ENCODE results near the gene COL5A1. TPM values are rescaled to one million over a fixed set of nuclear protein-coding genes. Genes with fewer than 3 reads are reported as not detected.
"Not testable (repeated sequence)": the region's sequence is repeated elsewhere in the genome, so short reads cannot be mapped to it uniquely, and the experiment has no call there.

COL5A1 gene
- total RNA-seq, 4 donors from 2014 or later: 4.0 to 12.8 (median 6.3) TPM

DNA sequence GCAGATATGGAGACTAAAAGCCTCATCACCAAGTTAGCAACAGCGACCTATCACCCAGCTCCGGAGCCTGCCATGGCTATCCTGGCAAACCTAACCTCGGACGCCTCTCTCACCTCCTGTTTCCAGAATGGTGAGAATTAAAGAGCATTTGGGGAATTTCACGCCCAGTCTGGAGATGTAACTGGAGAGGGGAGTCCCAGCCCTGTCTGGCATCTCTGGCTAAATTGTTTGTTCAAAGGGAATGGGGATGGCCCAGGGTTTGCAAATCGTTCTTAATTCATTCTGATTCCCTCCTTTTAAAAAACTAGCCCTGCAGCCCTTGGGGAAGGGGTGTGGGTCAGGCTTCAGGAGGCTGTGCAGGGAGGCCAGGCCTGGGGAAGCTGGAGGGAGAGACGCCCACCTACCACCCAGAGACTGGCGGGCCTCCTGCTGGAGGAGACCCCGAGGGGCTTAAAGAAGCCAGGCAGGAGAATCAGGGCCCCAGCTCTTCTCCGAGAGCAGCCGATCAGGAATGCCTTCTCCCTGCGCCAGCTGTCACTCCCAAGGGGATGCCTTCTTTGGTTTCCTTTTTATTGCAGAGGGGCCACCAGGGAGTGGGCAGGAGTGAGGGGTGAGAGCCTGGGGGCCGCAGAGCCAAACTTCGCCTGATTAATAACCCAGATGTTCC is 964 bp upstream of the COL5A1 start:
- peak overlapping the region; percentile 41 to 77 (median 60) for H3K4me3 ChIP-seq
- peaks cover 0 to 73% (median 0%) of the 10 kb centered on the region in 4 donors for H3K27me3 ChIP-seq
- peaks cover 21 to 49% (median 26%) of the 10 kb centered on the region in 3 donors for H3K4me1 ChIP-seq
- H3K27ac ChIP-seq: peak overlapping the region; percentile 74 to 94 (median 85)
- DNase-seq: no peak
- no peaks in the 10 kb centered on the region for H3K36me3 ChIP-seq
- intact Hi-C loops (cut with DNase I): no loop called here
- 61 to 89% methylated on average over 5 to 8 of the region's 14 CpGs for WGBS, 2 donors
- TF ChIP-seq POLR2A (IDR thresholded peaks at IDR 0.05): no peak
- TF ChIP-seq, protein P1, sequence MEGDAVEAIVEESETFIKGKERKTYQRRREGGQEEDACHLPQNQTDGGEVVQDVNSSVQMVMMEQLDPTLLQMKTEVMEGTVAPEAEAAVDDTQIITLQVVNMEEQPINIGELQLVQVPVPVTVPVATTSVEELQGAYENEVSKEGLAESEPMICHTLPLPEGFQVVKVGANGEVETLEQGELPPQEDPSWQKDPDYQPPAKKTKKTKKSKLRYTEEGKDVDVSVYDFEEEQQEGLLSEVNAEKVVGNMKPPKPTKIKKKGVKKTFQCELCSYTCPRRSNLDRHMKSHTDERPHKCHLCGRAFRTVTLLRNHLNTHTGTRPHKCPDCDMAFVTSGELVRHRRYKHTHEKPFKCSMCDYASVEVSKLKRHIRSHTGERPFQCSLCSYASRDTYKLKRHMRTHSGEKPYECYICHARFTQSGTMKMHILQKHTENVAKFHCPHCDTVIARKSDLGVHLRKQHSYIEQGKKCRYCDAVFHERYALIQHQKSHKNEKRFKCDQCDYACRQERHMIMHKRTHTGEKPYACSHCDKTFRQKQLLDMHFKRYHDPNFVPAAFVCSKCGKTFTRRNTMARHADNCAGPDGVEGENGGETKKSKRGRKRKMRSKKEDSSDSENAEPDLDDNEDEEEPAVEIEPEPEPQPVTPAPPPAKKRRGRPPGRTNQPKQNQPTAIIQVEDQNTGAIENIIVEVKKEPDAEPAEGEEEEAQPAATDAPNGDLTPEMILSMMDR (IDR thresholded peaks at IDR 0.05): no peak
- no peaks in the 10 kb centered on the region for H3K9me3 ChIP-seq

GRCh38 chr9:134641990-134642384 is 384 bp downstream of the COL5A1 start:
- peaks cover 33 to 62% (median 39%) of the 10 kb centered on the region in 3 donors for H3K4me1 ChIP-seq
- TF ChIP-seq, protein P1 (IDR thresholded peaks at IDR 0.05): no peak
- TF ChIP-seq POLR2A (IDR thresholded peaks at IDR 0.05): no peak
- H3K27me3 ChIP-seq: peaks cover 0 to 76% (median 0%) of the 10 kb centered on the region in 4 donors
- H3K4me3 ChIP-seq: peak overlapping the region; percentile 41 to 77 (median 60)
- no peaks in the 10 kb centered on the region for H3K9me3 ChIP-seq
- intact Hi-C loops (cut with DNase I): no loop called here
- peak overlapping the region; percentile 68 to 94 (median 84) for H3K27ac ChIP-seq
- 0% methylated on average over 3 of the region's 58 CpGs; no CpG with 5 or more reads in 1 of the 2 donors for WGBS, 2 donors
- DNase-seq: no peak
- no peaks in the 10 kb centered on the region for H3K36me3 ChIP-seq

DNA sequence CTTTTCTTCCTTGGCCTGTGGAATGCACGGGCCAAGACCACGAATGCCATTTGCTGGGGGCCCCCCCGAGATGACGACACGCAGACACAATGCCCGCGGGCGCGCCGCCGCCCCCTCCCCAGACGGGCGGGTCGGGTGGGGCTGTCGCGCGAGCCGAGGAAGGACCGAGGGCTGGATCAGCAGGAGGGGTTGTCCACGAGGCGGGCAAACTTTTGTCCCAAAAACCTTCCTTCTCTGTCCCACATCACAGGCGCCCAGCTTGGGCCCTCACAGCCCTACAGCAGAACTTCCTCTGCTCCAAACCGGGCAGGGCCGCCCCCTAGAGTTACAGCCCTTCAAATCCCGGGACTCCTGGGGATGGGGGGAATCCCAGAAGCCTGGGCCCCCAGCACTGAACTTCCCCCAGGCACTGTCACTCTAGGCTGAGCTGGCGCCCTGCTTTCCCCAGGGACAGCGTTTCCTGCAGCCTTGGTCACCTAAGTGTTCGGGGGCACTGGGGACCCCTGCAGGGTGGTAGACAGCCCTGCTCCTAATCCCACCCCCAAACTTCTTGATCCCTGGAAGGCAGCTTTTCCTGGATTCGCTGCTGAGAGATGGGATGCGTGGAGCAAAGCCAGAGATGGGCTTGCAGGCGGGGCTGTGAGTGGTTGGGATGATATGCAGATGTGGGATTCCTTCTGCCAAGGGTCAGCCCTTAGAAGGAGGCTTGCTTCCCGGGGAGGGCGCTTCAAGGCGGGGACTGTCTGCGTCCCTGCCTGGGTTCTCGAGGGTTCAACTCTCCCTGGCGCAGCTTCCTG is 980 bp downstream of the COL5A1 start:
- intact Hi-C loops (cut with DNase I): no loop called here
- 0 to 9% methylated on average over 2 to 6 of the region's 37 CpGs for WGBS, 2 donors
- TF ChIP-seq, protein P1 (IDR thresholded peaks at IDR 0.05): no peak
- TF ChIP-seq POLR2A (IDR thresholded peaks at IDR 0.05): no peak
- peaks cover 39 to 68% (median 41%) of the 10 kb centered on the region in 3 donors for H3K4me1 ChIP-seq
- peak overlapping the region; percentile 68 to 94 (median 84) for H3K27ac ChIP-seq
- H3K36me3 ChIP-seq: no peaks in the 10 kb centered on the region
- H3K4me3 ChIP-seq: peak overlapping the region; percentile 41 to 77 (median 60)
- no peak for DNase-seq
- no peaks in the 10 kb centered on the region for H3K9me3 ChIP-seq
- H3K27me3 ChIP-seq: peaks cover 0 to 70% (median 0%) of the 10 kb centered on the region in 4 donors

GRCh38 chr9:134643222-134643671 is 1.6 kb downstream of the COL5A1 start:
- H3K36me3 ChIP-seq: no peaks in the 10 kb centered on the region
- no peak for DNase-seq
- H3K27ac ChIP-seq: peak overlapping the region; percentile 54 to 94 (median 81)
- intact Hi-C loops (cut with DNase I): no loop called here
- 13 to 41% methylated on average over 10 to 11 of the region's 16 CpGs for WGBS, 2 donors
- H3K4me3 ChIP-seq: peak overlapping the region; percentile 1 to 77 (median 60)
- H3K4me1 ChIP-seq: peaks cover 41 to 75% (median 42%) of the 10 kb centered on the region in 3 donors
- TF ChIP-seq, protein P1 (IDR thresholded peaks at IDR 0.05): no peak
- TF ChIP-seq POLR2A (IDR thresholded peaks at IDR 0.05): no peak
- peaks cover 0 to 65% (median 0%) of the 10 kb centered on the region in 4 donors for H3K27me3 ChIP-seq
- H3K9me3 ChIP-seq: no peaks in the 10 kb centered on the region

GRCh38 chr9:134644401-134644724 is 2.8 kb downstream of the COL5A1 start:
- H3K9me3 ChIP-seq; H3K36me3 ChIP-seq; intact Hi-C loops (cut with DNase I); DNase-seq: not testable (repeated sequence)
- Histone ChIP-seq H3K4me3 (peak overlapping the region in 3 of 4 donors; percentile 20 to 73 (median 59)), H3K27ac (peak overlapping the region in 3 of 4 donors; percentile 59 to 94 (median 83)), H3K27me3 (peaks cover 0 to 59% (median 0%) of the 10 kb centered on the region in 4 donors), H3K4me1 (peaks cover 41 to 86% (median 46%) of the 10 kb centered on the region in 3 donors)
- 14% methylated on average over 1 of the region's 14 CpGs; no CpG with 5 or more reads in 1 of the 2 donors for WGBS, 2 donors

Measured in esophagus squamous epithelium (tissue), 5 donors.